Neural crest cell (in vitro differentiated cells): Measurements from ENCODE around the gene DAPK2. TPM values are rescaled to one million over a fixed set of nuclear protein-coding genes. Genes with fewer than 3 reads are reported as not detected.

ENCODE experiments used
- DNase-seq: peaks from one replicate; pipeline ENCODE4 v3.0.0; 2021; ENCODE audit warnings: low read depth, mixed read lengths, low spot score
- H3K27ac Mint-ChIP-seq: one replicate; pipeline ENCODE4 v1.8.0; 2021; ENCODE audit warnings: mild to moderate bottlenecking, mixed read lengths; ENCODE audit not compliant: unreplicated experiment
- H3K27me3 Mint-ChIP-seq: 2 replicates; pipeline ENCODE4 v1.8.0; 2021; ENCODE audit warnings: low read depth, mild to moderate bottlenecking, mixed read lengths
- H3K36me3 Mint-ChIP-seq: 2 replicates; pipeline ENCODE4 v1.8.0; 2021; ENCODE audit warnings: low read depth, mild to moderate bottlenecking, mixed read lengths
- H3K4me1 Mint-ChIP-seq: 2 replicates; pipeline ENCODE4 v1.8.0; 2021; ENCODE audit warnings: mixed read lengths
- H3K4me3 Mint-ChIP-seq: one replicate; pipeline ENCODE4 v1.8.0; 2021; ENCODE audit warnings: mild to moderate bottlenecking, mixed read lengths
- H3K9me3 Mint-ChIP-seq: 2 replicates; pipeline ENCODE4 v1.8.0; 2021; ENCODE audit warnings: mixed read lengths
- long read RNA-seq: library from polyadenylated mRNA; unstranded; transcript quantifications from one replicate; pipeline ENCODE4 v2.0.0, GENCODE V29; 2020
- total RNA-seq: library from RNA; stranded (reverse); gene quantifications from 2 replicates; pipeline ENCODE4 v1.2.1, GENCODE V29; 2021
- TF ChIP-seq, protein P1 (sequence below): fragments of 200-600 bp; sonication (generic); conservative IDR thresholded peaks from 2 replicates; pipeline ENCODE4 v1.5.0; 2021; ENCODE audit warnings: antibody characterized with exemption, mild to moderate bottlenecking

The DAPK2 gene
- total RNA-seq = 8.5 and 8.8 TPM in 2 replicates
- long read RNA-seq, partial matches to known transcripts = 0 of 1 reads
- long read RNA-seq, other reads (novel, unspliced or antisense) = 1 of 1 reads

GRCh38 chr15:64046421-64047153, at the start of gene DAPK2:
TSS of gene DAPK2 (minus strand) at chr15:64046485. CDS start at chr15:64040261, 6,224 bp downstream.
- DNase-seq = peak; percentile 70
- Mint-ChIP-seq H3K36me3 (no peaks in the 10 kb centered on the region), H3K4me1 (peaks cover 23% of the 10 kb centered on the region), H3K27ac (peak within 1 kb of the TSS; percentile 72), H3K9me3 (no peaks in the 10 kb centered on the region), H3K27me3 (peaks cover 5% of the 10 kb centered on the region), H3K4me3 (peak within 1 kb of the TSS; percentile 87)
- TF ChIP-seq, protein P1, sequence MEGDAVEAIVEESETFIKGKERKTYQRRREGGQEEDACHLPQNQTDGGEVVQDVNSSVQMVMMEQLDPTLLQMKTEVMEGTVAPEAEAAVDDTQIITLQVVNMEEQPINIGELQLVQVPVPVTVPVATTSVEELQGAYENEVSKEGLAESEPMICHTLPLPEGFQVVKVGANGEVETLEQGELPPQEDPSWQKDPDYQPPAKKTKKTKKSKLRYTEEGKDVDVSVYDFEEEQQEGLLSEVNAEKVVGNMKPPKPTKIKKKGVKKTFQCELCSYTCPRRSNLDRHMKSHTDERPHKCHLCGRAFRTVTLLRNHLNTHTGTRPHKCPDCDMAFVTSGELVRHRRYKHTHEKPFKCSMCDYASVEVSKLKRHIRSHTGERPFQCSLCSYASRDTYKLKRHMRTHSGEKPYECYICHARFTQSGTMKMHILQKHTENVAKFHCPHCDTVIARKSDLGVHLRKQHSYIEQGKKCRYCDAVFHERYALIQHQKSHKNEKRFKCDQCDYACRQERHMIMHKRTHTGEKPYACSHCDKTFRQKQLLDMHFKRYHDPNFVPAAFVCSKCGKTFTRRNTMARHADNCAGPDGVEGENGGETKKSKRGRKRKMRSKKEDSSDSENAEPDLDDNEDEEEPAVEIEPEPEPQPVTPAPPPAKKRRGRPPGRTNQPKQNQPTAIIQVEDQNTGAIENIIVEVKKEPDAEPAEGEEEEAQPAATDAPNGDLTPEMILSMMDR = peak; percentile 83

GRCh38 chr15:64095431-64095794, 49.1 kb upstream of the DAPK2 start:
- TF ChIP-seq, protein P1 = no peak
- Mint-ChIP-seq H3K4me3 (peak overlapping the region; percentile 94), H3K27ac (peak overlapping the region; percentile 20), H3K27me3 (no peaks in the 10 kb centered on the region), H3K36me3 (no peaks in the 10 kb centered on the region), H3K9me3 (no peaks in the 10 kb centered on the region), H3K4me1 (peaks cover 58% of the 10 kb centered on the region)
- no peak for DNase-seq

DNA sequence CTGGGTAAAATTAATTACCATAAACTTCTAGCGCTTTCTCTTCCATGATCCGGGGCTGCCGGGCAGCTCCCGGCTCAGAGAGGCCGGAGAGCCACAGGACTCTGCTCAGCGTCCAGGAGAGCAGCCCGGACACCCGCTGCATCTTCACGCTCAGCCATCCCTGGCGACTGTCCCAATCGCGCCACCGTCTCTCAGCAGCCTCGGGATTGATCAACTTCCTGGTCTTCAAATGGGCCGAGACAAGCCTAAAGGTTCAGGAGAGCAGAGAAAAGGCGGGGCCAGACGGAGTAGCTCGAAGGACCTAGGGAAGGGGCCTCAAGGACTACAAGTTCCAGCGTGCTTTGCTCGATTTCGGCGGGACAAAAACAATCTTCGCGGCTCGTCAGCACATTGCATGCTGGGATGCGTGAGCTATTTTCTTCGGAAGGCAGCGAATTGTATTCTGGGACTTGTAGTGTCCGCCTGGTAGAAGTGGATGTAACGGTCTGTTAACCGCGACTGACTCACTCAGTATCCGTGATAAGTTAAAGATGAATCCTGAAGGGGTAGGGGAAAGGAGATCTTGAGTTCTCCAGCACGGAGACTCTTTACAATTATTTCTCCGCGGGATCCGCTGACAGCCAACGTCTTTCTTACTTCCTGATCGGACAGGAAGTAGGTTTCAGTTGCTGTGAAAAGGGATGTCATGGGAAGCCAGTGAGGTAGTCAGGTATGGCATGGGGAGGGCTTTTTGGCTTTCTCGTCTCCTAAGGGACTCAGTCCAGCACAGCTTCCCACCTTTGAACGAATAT, 47.5 kb upstream of the DAPK2 start, which contains the start of gene CIAO2A:
Gene CIAO2A (minus strand): TSS at position 212 of the 791 bp plus-strand sequence. CDS start 70 bp downstream, at position 142.
- Mint-ChIP-seq H3K4me3 (peak within 1 kb of the TSS; percentile 94), H3K9me3 (no peaks in the 10 kb centered on the region), H3K36me3 (no peaks in the 10 kb centered on the region), H3K4me1 (peaks cover 64% of the 10 kb centered on the region), H3K27me3 (no peaks in the 10 kb centered on the region), H3K27ac (peak within 1 kb of the TSS; percentile 98)
- TF ChIP-seq, protein P1 = no peak
- peak; percentile 82 for DNase-seq

GRCh38 chr15:64092864-64093626, 46.8 kb upstream of the DAPK2 start:
- no peaks in the 10 kb centered on the region for H3K27me3 Mint-ChIP-seq
- peak overlapping the region; percentile 98 for H3K27ac Mint-ChIP-seq
- DNase-seq = no peak
- peaks cover 61% of the 10 kb centered on the region for H3K4me1 Mint-ChIP-seq
- peaks cover 1% of the 10 kb centered on the region for H3K36me3 Mint-ChIP-seq
- H3K4me3 Mint-ChIP-seq = peak overlapping the region; percentile 94
- TF ChIP-seq, protein P1 = peak; percentile 17
- no peaks in the 10 kb centered on the region for H3K9me3 Mint-ChIP-seq
